PC-9 (cell line): ENCODE measurements around the gene RUNX1. TPM values are rescaled to one million over a fixed set of nuclear protein-coding genes. Genes with fewer than 3 reads are reported as not detected.

Source experiments
- BruUV-seq: library from RNA; stranded (reverse); fragments of 400-500 nt; replicated peaks from 2 replicates; lab custom pipeline; 2021; lab: Mats Ljungman, UMichigan
- CTCF ChIA-PET: fragments of 300-600 bp; sonication (Branson Sonifier 250); formaldehyde crosslinking; loops from one replicate; lab custom pipeline; 2022; ENCODE audit warnings: antibody characterized with exemption; lab: Charles Lee
- POLR2A ChIA-PET: fragments of 300-600 bp; sonication (Branson Sonifier 250); formaldehyde crosslinking; loops from one replicate; lab custom pipeline; 2022; ENCODE audit warnings: antibody characterized with exemption; ENCODE audit not compliant: unreplicated experiment; lab: Charles Lee
- DNase-seq, 2 experiments: peaks; one replicate each; pipeline versions ENCODE4 v3.0.0 to v3.0.0-alpha.2; 2015 to 2022; ENCODE audit warnings: mixed read lengths in 1 of 2
- H2AFZ ChIP-seq: fragments of 200-600 bp; sonication (generic); 2 replicates; pipeline ENCODE4 v1.8.1; 2017; ENCODE audit warnings: antibody characterized with exemption
- H3F3A ChIP-seq: fragments of 200-600 bp; sonication (generic); 2 replicates; pipeline ENCODE4 v1.8.1; 2017; ENCODE audit warnings: antibody characterized with exemption, mild to moderate bottlenecking, low read depth; ENCODE audit not compliant: insufficient read depth
- H3K27ac ChIP-seq: fragments of 200-600 bp; sonication (generic); 2 replicates; pipeline ENCODE4 v1.6.1; 2016; ENCODE audit warnings: mixed run types
- H3K27me3 ChIP-seq: fragments of 200-600 bp; sonication (generic); 2 replicates; pipeline ENCODE4 v1.6.1; 2016; ENCODE audit warnings: low read depth, mixed run types; ENCODE audit not compliant: insufficient read depth
- H3K36me3 ChIP-seq: fragments of 200-600 bp; sonication (generic); 2 replicates; pipeline ENCODE4 v1.6.1; 2016; ENCODE audit warnings: low read depth, mixed run types
- H3K4me1 ChIP-seq: fragments of 200-600 bp; sonication (generic); replicated peaks from 2 replicates; pipeline ENCODE4 v1.6.1; 2016; ENCODE audit warnings: mixed run types; ENCODE audit not compliant: insufficient read depth
- H3K4me2 ChIP-seq: fragments of 200-600 bp; sonication (generic); 2 replicates; pipeline ENCODE4 v1.6.1; 2017; ENCODE audit warnings: mixed run types
- H3K4me3 ChIP-seq: fragments of 200-600 bp; sonication (generic); 2 replicates; pipeline ENCODE4 v1.6.1; 2016; ENCODE audit warnings: mixed run types
- H3K79me2 ChIP-seq: fragments of 200-600 bp; sonication (generic); 2 replicates; pipeline ENCODE4 v1.6.1; 2017; ENCODE audit warnings: low read depth, mixed run types
- H3K9me2 ChIP-seq: fragments of 200-600 bp; sonication (generic); 2 replicates; pipeline ENCODE4 v1.8.1; 2017; ENCODE audit warnings: mild to moderate bottlenecking; ENCODE audit not compliant: insufficient read depth
- H3K9me3 ChIP-seq: fragments of 200-600 bp; sonication (generic); 2 replicates; pipeline ENCODE4 v1.8.1; 2016; ENCODE audit warnings: low read depth; ENCODE audit not compliant: insufficient read depth
- H4K20me1 ChIP-seq: fragments of 200-600 bp; sonication (generic); 2 replicates; pipeline ENCODE4 v1.8.1; 2017; ENCODE audit not compliant: insufficient read depth
- EZH2 ChIP-seq: fragments of 200-600 bp; sonication (generic); IDR thresholded peaks from 2 replicates; pipeline ENCODE4 v1.8.0; 2017; ENCODE audit warnings: antibody characterized with exemption, low read depth
- intact Hi-C: fragments of 100-400 bp; cut with micrococcal nuclease; formaldehyde crosslinking; loops from one replicate; pipeline ENCODE4 v1.10.0; 2022; ENCODE audit not compliant: unreplicated experiment
- total RNA-seq: library from RNA; stranded (reverse); gene quantifications from 2 replicates; pipeline ENCODE4 v1.2.3, GENCODE V29; 2021
- TF ChIP-seq, protein P1 (sequence below): fragments of 200-600 bp; sonication (generic); conservative IDR thresholded peaks from 2 replicates; pipeline ENCODE4 v1.6.1; 2017; ENCODE audit warnings: mixed run types, antibody characterized with exemption, mild to moderate bottlenecking, moderate library complexity

Gene RUNX1
- total RNA-seq, 1 experiment from 2014 or later = 58.5 TPM

DNA sequence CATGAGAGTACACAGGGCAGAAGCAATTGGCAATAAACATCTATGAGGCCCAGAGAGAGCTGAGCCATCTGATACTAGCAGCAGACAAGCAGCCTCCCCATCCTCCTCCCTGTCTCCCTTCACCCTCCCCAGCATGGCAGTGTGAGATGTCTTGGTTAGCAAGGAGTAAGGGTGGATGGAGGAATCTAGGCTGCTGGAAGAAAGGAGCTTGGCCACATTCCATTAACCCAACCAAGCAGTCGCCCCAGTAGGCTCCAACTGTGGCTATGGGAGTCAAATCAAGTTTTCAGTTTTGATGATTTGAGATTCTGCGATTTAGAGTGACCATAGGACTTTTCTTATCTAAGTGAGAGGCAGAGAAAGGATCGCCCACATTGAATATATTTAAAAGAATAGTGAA lies 12.9 kb upstream of the RUNX1 start:
- no peak overlapping the region for H2AFZ ChIP-seq
- no peak overlapping the region for H3K4me2 ChIP-seq
- H3K9me2 ChIP-seq = no peaks in the 10 kb centered on the region
- no peaks in the 10 kb centered on the region for H3K36me3 ChIP-seq
- H3K27me3 ChIP-seq = no peaks in the 10 kb centered on the region
- no peak for DNase-seq
- intact Hi-C loops = no loop called here
- ChIA-PET CTCF (no interaction called here), POLR2A (no interaction called here)
- no TSS peak for BruUV-seq
- H4K20me1 ChIP-seq = no peaks in the 10 kb centered on the region
- peaks cover 14% of the 10 kb centered on the region for H3K4me1 ChIP-seq
- no peak overlapping the region for H3K4me3 ChIP-seq
- H3K9me3 ChIP-seq = no peaks in the 10 kb centered on the region
- no peak for TF ChIP-seq EZH2
- TF ChIP-seq, protein P1, sequence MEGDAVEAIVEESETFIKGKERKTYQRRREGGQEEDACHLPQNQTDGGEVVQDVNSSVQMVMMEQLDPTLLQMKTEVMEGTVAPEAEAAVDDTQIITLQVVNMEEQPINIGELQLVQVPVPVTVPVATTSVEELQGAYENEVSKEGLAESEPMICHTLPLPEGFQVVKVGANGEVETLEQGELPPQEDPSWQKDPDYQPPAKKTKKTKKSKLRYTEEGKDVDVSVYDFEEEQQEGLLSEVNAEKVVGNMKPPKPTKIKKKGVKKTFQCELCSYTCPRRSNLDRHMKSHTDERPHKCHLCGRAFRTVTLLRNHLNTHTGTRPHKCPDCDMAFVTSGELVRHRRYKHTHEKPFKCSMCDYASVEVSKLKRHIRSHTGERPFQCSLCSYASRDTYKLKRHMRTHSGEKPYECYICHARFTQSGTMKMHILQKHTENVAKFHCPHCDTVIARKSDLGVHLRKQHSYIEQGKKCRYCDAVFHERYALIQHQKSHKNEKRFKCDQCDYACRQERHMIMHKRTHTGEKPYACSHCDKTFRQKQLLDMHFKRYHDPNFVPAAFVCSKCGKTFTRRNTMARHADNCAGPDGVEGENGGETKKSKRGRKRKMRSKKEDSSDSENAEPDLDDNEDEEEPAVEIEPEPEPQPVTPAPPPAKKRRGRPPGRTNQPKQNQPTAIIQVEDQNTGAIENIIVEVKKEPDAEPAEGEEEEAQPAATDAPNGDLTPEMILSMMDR = no peak
- H3K79me2 ChIP-seq = no peaks in the 10 kb centered on the region
- no peaks in the 10 kb centered on the region for H3F3A ChIP-seq
- H3K27ac ChIP-seq = no peak overlapping the region

DNA sequence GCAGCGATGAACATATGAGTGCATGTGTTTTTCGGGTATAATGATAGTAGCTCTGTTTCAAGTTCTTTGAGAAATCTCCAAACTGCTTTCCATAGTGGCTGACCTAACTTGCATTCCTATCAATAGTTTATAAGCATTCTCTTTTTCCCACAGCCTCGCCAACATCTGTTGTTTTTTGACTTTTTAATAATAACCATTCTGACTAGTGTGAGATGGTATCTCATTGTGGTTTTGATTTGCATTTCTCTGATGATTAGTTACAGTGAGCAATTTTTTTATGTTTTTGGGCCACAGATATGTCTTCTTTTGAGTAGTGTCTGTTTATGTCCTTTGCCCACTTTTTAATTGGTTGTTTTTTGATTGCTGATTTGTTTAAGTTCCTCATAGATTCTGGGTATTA lies 10.6 kb upstream of the RUNX1 start:
- intact Hi-C loops = no loop called here
- no peak for DNase-seq
- H3K9me3 ChIP-seq = no peaks in the 10 kb centered on the region
- no peaks in the 10 kb centered on the region for H3K36me3 ChIP-seq
- BruUV-seq = no TSS peak
- no peaks in the 10 kb centered on the region for H3K9me2 ChIP-seq
- no peaks in the 10 kb centered on the region for H3F3A ChIP-seq
- H3K4me2 ChIP-seq = no peak overlapping the region
- no peaks in the 10 kb centered on the region for H4K20me1 ChIP-seq
- no peak overlapping the region for H2AFZ ChIP-seq
- H3K79me2 ChIP-seq = no peaks in the 10 kb centered on the region
- TF ChIP-seq EZH2 = no peak
- TF ChIP-seq, protein P1 = no peak
- POLR2A ChIA-PET = interaction anchor here (0.6 kb wide), 1 partner anchor 999 kb away, joined by 4 read pairs; no protein-coding TSS in a partner anchor
- H3K27ac ChIP-seq = no peak overlapping the region
- CTCF ChIA-PET = no interaction called here
- H3K4me1 ChIP-seq = peaks cover 14% of the 10 kb centered on the region
- no peak overlapping the region for H3K4me3 ChIP-seq
- no peaks in the 10 kb centered on the region for H3K27me3 ChIP-seq

DNA sequence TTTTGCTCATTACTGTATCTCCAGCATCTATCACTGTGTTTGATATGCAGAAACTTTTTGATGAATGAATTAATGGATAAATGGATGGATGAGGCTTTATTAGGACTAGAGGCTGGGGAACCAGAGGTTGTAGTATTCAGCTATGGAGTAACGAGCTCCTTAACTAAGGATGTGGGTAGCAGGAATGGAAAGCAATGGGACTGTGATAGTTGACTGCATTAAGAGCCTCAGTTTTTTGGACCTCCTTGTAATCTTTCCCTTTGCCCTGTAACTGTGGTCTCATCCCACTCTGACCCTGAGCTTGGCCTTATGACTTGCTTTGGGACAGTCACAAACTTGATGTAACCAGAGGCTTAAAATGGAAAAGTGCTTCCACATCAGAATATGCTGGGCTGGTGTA lies 9.0 kb upstream of the RUNX1 start:
- BruUV-seq = no TSS peak
- TF ChIP-seq, protein P1 = no peak
- TF ChIP-seq EZH2 = no peak
- H3K36me3 ChIP-seq = no peaks in the 10 kb centered on the region
- no peaks in the 10 kb centered on the region for H3F3A ChIP-seq
- intact Hi-C loops = no loop called here
- H3K4me1 ChIP-seq = peaks cover 3% of the 10 kb centered on the region; the same call in 1 of the 2 replicates
- H3K9me2 ChIP-seq = no peaks in the 10 kb centered on the region
- DNase-seq = no peak
- H3K27ac ChIP-seq = no peak overlapping the region
- no peaks in the 10 kb centered on the region for H3K27me3 ChIP-seq
- CTCF ChIA-PET = no interaction called here
- H4K20me1 ChIP-seq = no peaks in the 10 kb centered on the region
- H3K4me2 ChIP-seq = no peak overlapping the region
- no peak overlapping the region for H2AFZ ChIP-seq
- no peaks in the 10 kb centered on the region; the same call in 1 of the 2 replicates for H3K9me3 ChIP-seq
- H3K79me2 ChIP-seq = no peaks in the 10 kb centered on the region
- POLR2A ChIA-PET = interaction anchor here (0.7 kb wide), 1 partner anchor 117 kb away, joined by 10 read pairs; no protein-coding TSS in a partner anchor
- H3K4me3 ChIP-seq = no peak overlapping the region
